GM12878 (cell line): ENCODE results near the gene TNFSF8. TPM values are rescaled to one million over a fixed set of nuclear protein-coding genes. Genes with fewer than 3 reads are reported as not detected.

Source experiments
- ATAC-seq: fragments of 200-7000 bp; cut with Tn5 transposase; 3 replicates; pipeline ENCODE4 v1.9.1; 2020; ENCODE audit warnings: mild to moderate bottlenecking, moderate library complexity
- BruUV-seq: library from RNA; stranded (reverse); fragments of 400-500 nt; replicated peaks from 2 replicates; lab custom pipeline; 2021; lab: Mats Ljungman, UMichigan
- CTCF ChIA-PET: fragments of 300-600 bp; sonication (Branson Sonifier 250); formaldehyde crosslinking; extraction: SDS; loops from one replicate; lab custom pipeline; 2021; ENCODE audit warnings: inconsistent platforms; lab: Yijun Ruan, JAX
- POLR2A ChIA-PET: fragments of 350-600 bp; formaldehyde crosslinking; extraction: SDS; loops from one replicate; lab custom pipeline; 2021; ENCODE audit warnings: inconsistent platforms; lab: Charles Lee
- RAD21 ChIA-PET: fragments of 300-600 bp; sonication (Branson Sonifier 250); formaldehyde crosslinking; loops from one replicate; lab custom pipeline; 2023; ENCODE audit warnings: antibody characterized with exemption; ENCODE audit not compliant: unreplicated experiment; lab: Charles Lee
- SMC1A ChIA-PET: fragments of 300-600 bp; sonication (Branson Sonifier 250); formaldehyde crosslinking; loops from one replicate; lab custom pipeline; 2023; ENCODE audit not compliant: unreplicated experiment, uncharacterized antibody; lab: Charles Lee
- DNase-seq: peaks from one replicate; pipeline ENCODE4 v3.0.0-alpha.2; 2011; ENCODE audit warnings: low read depth, low spot score
- FAIRE-seq: peaks from 3 replicates; lab custom pipeline; 2011; peaks lifted over from hg19 to GRCh38; lab: Jason Lieb, UNC
- H2AFZ ChIP-seq: 2 replicates; pipeline ENCODE4 v1.6.0; 2011; ENCODE audit warnings: low read depth, low read length, control low read depth; ENCODE audit not compliant: control insufficient read depth
- H3K27ac ChIP-seq: 2 replicates; pipeline ENCODE4 v1.5.1; 2011; ENCODE audit warnings: control low read depth; ENCODE audit not compliant: control insufficient read depth, insufficient read depth
- H3K27me3 ChIP-seq, 2 experiments: replicated peaks in 1 of 2; 2 replicates each; pipeline versions ENCODE4 v1.6.0 to v1.6.1; 2011; ENCODE audit warnings: low read length in 1 of 2; ENCODE audit not compliant: control insufficient read depth in 2 of 2, insufficient read depth in 2 of 2
- H3K36me3 ChIP-seq, 2 experiments: 2 replicates each; pipeline ENCODE4 v1.5.1; 2011; ENCODE audit warnings: low read length in 1 of 2; ENCODE audit not compliant: control insufficient read depth in 2 of 2, insufficient read depth in 2 of 2
- H3K4me1 ChIP-seq: 2 replicates; pipeline ENCODE4 v1.6.1; 2011; ENCODE audit warnings: mild to moderate bottlenecking, low read length, moderate library complexity, mixed read lengths; ENCODE audit not compliant: control insufficient read depth, insufficient read depth
- H3K4me2 ChIP-seq: 2 replicates; pipeline ENCODE4 v1.6.0; 2011; ENCODE audit warnings: control low read depth; ENCODE audit not compliant: control insufficient read depth, insufficient read depth
- H3K4me3 ChIP-seq: fragments of 200-600 bp; sonication (generic); 2 replicates; pipeline ENCODE4 v1.5.1; 2016
- H3K79me2 ChIP-seq: 2 replicates; pipeline ENCODE4 v1.6.0; 2011; ENCODE audit warnings: low read length; ENCODE audit not compliant: control insufficient read depth, insufficient read depth
- H3K9ac ChIP-seq: 2 replicates; pipeline ENCODE4 v1.8.0; 2011; ENCODE audit warnings: low read length, control low read depth, mixed read lengths; ENCODE audit not compliant: control insufficient read depth, insufficient read depth
- H3K9me3 ChIP-seq: replicated peaks from 3 replicates; pipeline ENCODE4 v1.5.1; 2011; ENCODE audit warnings: mild to moderate bottlenecking, low read length; ENCODE audit not compliant: control insufficient read depth, insufficient read depth
- H4K20me1 ChIP-seq: 2 replicates; pipeline ENCODE4 v1.6.0; 2011; ENCODE audit not compliant: control insufficient read depth, insufficient read depth
- BHLHE40 ChIP-seq, 2 experiments: fragments of 450-650 bp in 1 of 2; IDR thresholded peaks; 2 replicates each; pipeline ENCODE4 v1.6.1; 2011 to 2017; ENCODE audit warnings: low read depth in 2 of 2, borderline replicate concordance in 1 of 2, improper control_type of control experiment in 1 of 2, low read length in 1 of 2, mild to moderate bottlenecking in 1 of 2
- CBX3 ChIP-seq: fragments of 200-600 bp; sonication (generic); IDR thresholded peaks from 2 replicates; pipeline ENCODE4 v1.6.1; 2016; ENCODE audit warnings: low read depth, borderline replicate concordance
- CEBPB ChIP-seq, 2 experiments: fragments of 150-350 bp in 1 of 2; IDR thresholded peaks; 2 replicates each; pipeline ENCODE4 v1.6.1; 2012 to 2014; ENCODE audit warnings: low read depth in 2 of 2, low read length in 2 of 2, borderline replicate concordance in 1 of 2, inconsistent platforms in 1 of 2
- CREB1 ChIP-seq: IDR thresholded peaks from 2 replicates; pipeline ENCODE4 v1.6.1; 2012; ENCODE audit warnings: low read depth, mild to moderate bottlenecking, inconsistent platforms
- FOS ChIP-seq: IDR thresholded peaks from 3 replicates; pipeline ENCODE4 v1.6.1; 2011; ENCODE audit warnings: borderline replicate concordance; ENCODE audit not compliant: insufficient read length; ENCODE audit errors: extremely low read depth
- HSF1 ChIP-seq: fragments of 150-350 bp; IDR thresholded peaks from 2 replicates; pipeline ENCODE4 v1.6.1; 2014; ENCODE audit warnings: mild to moderate bottlenecking, low read depth, low read length
- NFXL1 ChIP-seq: fragments of 450-650 bp; IDR thresholded peaks from 2 replicates; pipeline ENCODE4 v1.6.1; 2017; ENCODE audit warnings: antibody characterized with exemption, mild to moderate bottlenecking, borderline replicate concordance
- RAD51 ChIP-seq: fragments of 450-650 bp; IDR thresholded peaks from 2 replicates; pipeline ENCODE4 v1.6.1; 2016; ENCODE audit warnings: moderate library complexity, mild to moderate bottlenecking, inconsistent platforms
- ZNF274 ChIP-seq: IDR thresholded peaks from one replicate; pipeline ENCODE4 v1.8.0; 2011; ENCODE audit not compliant: insufficient read length, insufficient read depth
- ZZZ3 ChIP-seq: IDR thresholded peaks from 2 replicates; pipeline ENCODE4 v1.6.1; 2011; ENCODE audit warnings: low read depth; ENCODE audit not compliant: control insufficient read depth, insufficient read length
- WGBS: methylation state at CpG from one replicate; pipeline ENCODE4 v1.1.6; 2016; ENCODE audit warnings: low lambda C conversion rate; ENCODE audit not compliant: insufficient replicate concordance, insufficient coverage; ENCODE audit errors: missing lambda C conversion rate; 5-methylcytosine and 5-hydroxymethylcytosine counted together
- in situ Hi-C: fragments of 300-500 bp; cut with MboI; formaldehyde crosslinking; loops from 9 replicates; pipeline ENCODE4 v1.14.3; 2018; ENCODE audit warnings: mixed read lengths
- intact Hi-C: fragments of 100-400 bp; cut with micrococcal nuclease; formaldehyde crosslinking; loops from one replicate; pipeline ENCODE4 v1.14.2; 2022; ENCODE audit not compliant: unreplicated experiment
- polyA plus RNA-seq, 11 experiments: library from polyadenylated mRNA; depleted of rRNA in 4 of 11; unstranded in 6 of 11; stranded (reverse) in 5 of 11; fragments of >200 nt; fragmentation: Nextera tagmentation in 4 of 11; fragmentation: Illumina TruSeq in 1 of 11; extraction: Ambion mirVana in 4 of 11; extraction: Trizol in 1 of 11; gene quantifications; 1 replicate in 1 of 11; 2 replicates in 10 of 11; pipeline versions ENCODE4 v1.2.1 to v1.2.3, GENCODE V29; 2011 to 2016; ENCODE audit warnings: inconsistent platforms in 2 of 11, missing spikeins in 2 of 11, low read depth in 1 of 11
- total RNA-seq, 4 experiments: library from RNA; depleted of rRNA in 3 of 4; stranded (reverse); fragments of >200 nt in 3 of 4; fragmentation: Illumina TruSeq in 1 of 4; extraction: Trizol in 1 of 4; gene quantifications; 2 replicates each; pipeline versions ENCODE4 v1.2.1 to v1.2.3, GENCODE V29; 2013 to 2021

TNFSF8 gene
- total and polyA plus RNA-seq, 10 of the 15 experiments (the other 5 are each of a cell fraction or from before 2014, with no cell fraction given), result 0.10 to 0.29 (median 0.15) TPM; not detected in 7

- Histone ChIP-seq H3K27me3 (no peaks in the 10 kb centered on the region), H3K27ac (no peak overlapping the region), H3K4me2 (no peak overlapping the region), H2AFZ (no peak overlapping the region)
- POLR2A ChIA-PET, result no interaction called here
- no peak for ATAC-seq
- WGBS, result 46% methylated on average over 7 of the region's 7 CpGs
- SMC1A ChIA-PET, result no interaction called here
- no peak for TF ChIP-seq CBX3
- no peak for TF ChIP-seq CEBPB (IDR thresholded peaks at IDR 0.05; ENCODE audit: borderline replicate concordance in 1 of 2, low read depth in 2 of 2, low read length in 2 of 2)
- TF ChIP-seq ZNF274, result no peak
- TF ChIP-seq FOS, result no peak
- TF ChIP-seq BHLHE40 (IDR thresholded peaks at IDR 0.05; ENCODE audit: borderline replicate concordance in 1 of 2, low read depth in 2 of 2, low read length in 1 of 2), result no peak
- no peak for TF ChIP-seq ZZZ3
- no peak for TF ChIP-seq CREB1
- TF ChIP-seq RAD51, result no peak
- TF ChIP-seq HSF1, result no peak
- no peak for TF ChIP-seq NFXL1
- TF ChIP-seq, all 136 proteins: peak for 0
- Histone ChIP-seq H3K79me2 (no peaks in the 10 kb centered on the region), H3K4me3 (no peak overlapping the region), H3K4me1 (no peaks in the 10 kb centered on the region), H3K9ac (no peak overlapping the region), H4K20me1 (no peaks in the 10 kb centered on the region), H3K9me3 (peaks cover 2% of the 10 kb centered on the region; the same call in 1 of the 3 replicates), H3K36me3 (no peaks in the 10 kb centered on the region)
- ChIA-PET RAD21 (no interaction called here), CTCF (no interaction called here)
- BruUV-seq, result no TSS peak
- FAIRE-seq (no peak), DNase-seq (no peak)
- intact Hi-C loops, result no loop called here
- in situ Hi-C loops, result no loop called here
Measured at GRCh38 chr9:114962809-114963208, 32.4 kb upstream of the TNFSF8 start.
